ENCODE measurements around the gene FOXK1.

The FOXK1 gene

GRCh38 chr7:4711634-4712033 is 29.5 kb downstream of the FOXK1 start:
- no peak for DNase-seq (ENCODE audit: low spot score)
- ChIA-PET CTCF (interaction anchor here (0.6 to 1.4 kb wide), 2 partner anchors 70 to 86 kb away, joined by 3 to 6 read pairs; no protein-coding TSS in a partner anchor), POLR2A (ENCODE audit: low non-redundant PET) (no interaction called here)
- TF ChIP-seq CTCF (conservative IDR thresholded peaks at IDR 0.05; ENCODE audit: low read depth): no peak
- H3K27ac ChIP-seq: peak overlapping the region; percentile 4; the same call in 1 of the 2 replicates

- no peak for TF ChIP-seq CTCF (conservative IDR thresholded peaks at IDR 0.05; ENCODE audit: low read depth)
- DNase-seq (ENCODE audit: low spot score): no peak
- CTCF ChIA-PET: no interaction called here
- POLR2A ChIA-PET (ENCODE audit: low non-redundant PET): no interaction called here
- no peak overlapping the region; the same call in 1 of the 2 replicates for H3K27ac ChIP-seq
Observed at GRCh38 chr7:4712281-4713182, 30.4 kb downstream of the FOXK1 start.

GRCh38 chr7:4713183-4713784 is 31.2 kb downstream of the FOXK1 start:
- CTCF ChIA-PET: no interaction called here
- no peak for DNase-seq (ENCODE audit: low spot score)
- no peak for TF ChIP-seq CTCF (conservative IDR thresholded peaks at IDR 0.05; ENCODE audit: low read depth)
- POLR2A ChIA-PET (ENCODE audit: low non-redundant PET): no interaction called here
- no peak overlapping the region; the same call in 1 of the 2 replicates for H3K27ac ChIP-seq

GRCh38 chr7:4714161-4714700 is 32.1 kb downstream of the FOXK1 start:
- no peak for TF ChIP-seq CTCF (conservative IDR thresholded peaks at IDR 0.05; ENCODE audit: low read depth)
- POLR2A ChIA-PET (ENCODE audit: low non-redundant PET): no interaction called here
- no peak for DNase-seq (ENCODE audit: low spot score)
- CTCF ChIA-PET: interaction anchor here (1.2 kb wide), 1 partner anchor 21 kb away, joined by 3 read pairs; no protein-coding TSS in a partner anchor
- no peak overlapping the region for H3K27ac ChIP-seq

- TF ChIP-seq CTCF (conservative IDR thresholded peaks at IDR 0.05; ENCODE audit: low read depth): no peak
- peak overlapping the region; percentile 74 for H3K27ac ChIP-seq
- POLR2A ChIA-PET (ENCODE audit: low non-redundant PET): no interaction called here
- CTCF ChIA-PET: interaction anchor here (0.6 to 1.2 kb wide), 2 partner anchors 17 to 20 kb away, joined by 3 read pairs; no protein-coding TSS in a partner anchor
- DNase-seq (ENCODE audit: low spot score): no peak
Observed at GRCh38 chr7:4714767-4715409, 32.8 kb downstream of the FOXK1 start.

- peak; percentile 67 for DNase-seq (ENCODE audit: low spot score)
- POLR2A ChIA-PET (ENCODE audit: low non-redundant PET): no interaction called here
Observed at GRCh38 chr7:4715410-4715776, 33.3 kb downstream of the FOXK1 start.

More at GRCh38 chr7:4715410-4715776, 33.3 kb downstream of the FOXK1 start:
- H3K27ac ChIP-seq: peak overlapping the region; percentile 74
- CTCF ChIA-PET: interaction anchor here (0.5 to 1.2 kb wide), 3 partner anchors 16 to 1061 kb away, joined by 3 read pairs; no protein-coding TSS in a partner anchor
- no peak for TF ChIP-seq CTCF (conservative IDR thresholded peaks at IDR 0.05; ENCODE audit: low read depth)

All from RWPE1 (cell line).